Endometrial microvascular endothelial cells (primary cell): ENCODE data around the gene RPL26. TPM values are rescaled to one million over a fixed set of nuclear protein-coding genes. Genes with fewer than 3 reads are reported as not detected.
"Not testable (repeated sequence)": the region's sequence is repeated elsewhere in the genome, so short reads cannot be mapped to it uniquely, and the experiment has no call there.

ENCODE experiments used
- in situ Hi-C: cut with HindIII; loops from 2 replicates; pipeline ENCODE4 v1.10.0; 2017; ENCODE audit warnings: low sequenced_read_pairs, low pct_unique_long_range_greater_than_20kb; ENCODE audit errors: inconsistent ontology term
- total RNA-seq: library from RNA; depleted of rRNA; stranded (reverse); fragments of >200 nt; gene quantifications from one replicate; pipeline ENCODE4 v1.2.3, GENCODE V29; 2015; ENCODE audit errors: inconsistent ontology term

RPL26 gene
- total RNA-seq, 1 donor from 2014 or later: 3,476 TPM

GRCh38 chr17:8375738-8376259, 7.2 kb downstream of the RPL26 start:
- in situ Hi-C loops: loop anchor here (10.0 kb wide), 1 partner anchor 51 kb away; no protein-coding TSS in a partner anchor

GRCh38 chr17:8373856-8374255, 9.1 kb downstream of the RPL26 start:
- in situ Hi-C loops: loop anchor here (10.0 kb wide), 1 partner anchor 49 kb away; no protein-coding TSS in a partner anchor

- in situ Hi-C loops: loop anchor here (10.0 kb wide), 1 partner anchor 48 kb away; no protein-coding TSS in a partner anchor
Observed at GRCh38 chr17:8372422-8372821, 10.6 kb downstream of the RPL26 start.

GRCh38 chr17:8371786-8372185, 11.2 kb downstream of the RPL26 start:
- in situ Hi-C loops: loop anchor here (10.0 kb wide), 1 partner anchor 47 kb away; no protein-coding TSS in a partner anchor

- in situ Hi-C loops: loop anchor here (10.0 kb wide), 1 partner anchor 45 kb away; no protein-coding TSS in a partner anchor
Observed at GRCh38 chr17:8369944-8370343, 13.0 kb downstream of the RPL26 start.

GRCh38 chr17:8368193-8368592, 14.8 kb downstream of the RPL26 start:
- in situ Hi-C loops: no loop called here

- in situ Hi-C loops: no loop called here
Observed at GRCh38 chr17:8366231-8366630, 16.8 kb downstream of the RPL26 start.

GRCh38 chr17:8365143-8365542, 17.9 kb downstream of the RPL26 start:
- in situ Hi-C loops: no loop called here

- in situ Hi-C loops: no loop called here
Observed at GRCh38 chr17:8362651-8363332, 20.2 kb downstream of the RPL26 start.

- in situ Hi-C loops: no loop called here
Observed at GRCh38 chr17:8360751-8361150, 22.2 kb downstream of the RPL26 start.

- in situ Hi-C loops: no loop called here
Observed at GRCh38 chr17:8360260-8360659, 22.7 kb downstream of the RPL26 start.

GRCh38 chr17:8359769-8360168, 23.2 kb downstream of the RPL26 start:
- in situ Hi-C loops: no loop called here

- in situ Hi-C loops: no loop called here
Observed at GRCh38 chr17:8357910-8358309, 25.1 kb downstream of the RPL26 start.

- in situ Hi-C loops: no loop called here
Observed at GRCh38 chr17:8354236-8354635, 28.8 kb downstream of the RPL26 start.

GRCh38 chr17:8353736-8354135, 29.3 kb downstream of the RPL26 start:
- in situ Hi-C loops: no loop called here

- in situ Hi-C loops: no loop called here
Observed at GRCh38 chr17:8350339-8350738, 32.7 kb downstream of the RPL26 start.

- in situ Hi-C loops: not testable (repeated sequence)
Observed at GRCh38 chr17:8347001-8347400, 36.0 kb downstream of the RPL26 start.

- in situ Hi-C loops: no loop called here
Observed at GRCh38 chr17:8345951-8346665, 36.9 kb downstream of the RPL26 start.

- in situ Hi-C loops: no loop called here
Observed at GRCh38 chr17:8345052-8345690, 37.8 kb downstream of the RPL26 start.
